Measurements from ENCODE around the gene DPF1. TPM values are rescaled to one million over a fixed set of nuclear protein-coding genes. Genes with fewer than 3 reads are reported as not detected.

The DPF1 gene
- total and polyA plus RNA-seq, 2 donors (not counting 1 experiment from before 2014, with no cell fraction given), result 0.50 to 1.6 TPM

- no peaks in the 10 kb centered on the region for H3K79me2 ChIP-seq (ENCODE audit: control insufficient read depth, insufficient read depth, low read length)
- no peak overlapping the region for H3K4me3 ChIP-seq (replicated peaks in 1 of 4; ENCODE audit: control extremely low read depth in 1 of 4, insufficient read depth in 1 of 4, low read depth in 3 of 4, low read length in 4 of 4)
- H3K4me2 ChIP-seq (ENCODE audit: extremely low read depth, insufficient read depth, low read length), result no peak overlapping the region
- H4K20me1 ChIP-seq (ENCODE audit: control insufficient read depth, extremely low read depth, insufficient read depth, low read length), result no peaks in the 10 kb centered on the region
- H3K27ac ChIP-seq (ENCODE audit: insufficient read depth, low read length), result no peak overlapping the region
- TF ChIP-seq EZH2 (IDR thresholded peaks at IDR 0.05; ENCODE audit: low read length, missing control alignments) (no peak), CTCF (conservative IDR thresholded peaks at IDR 0.05 in 1 of 2, IDR thresholded peaks at IDR 0.05 in 1 of 2; ENCODE audit: low read depth in 1 of 2, low read length in 2 of 2) (no peak)
- H3K9me3 ChIP-seq (ENCODE audit: control insufficient read depth, insufficient read depth, low read depth, low read length), result no peaks in the 10 kb centered on the region
- no peaks in the 10 kb centered on the region for H3K36me3 ChIP-seq (ENCODE audit: control insufficient read depth, insufficient read depth, low read length)
- no peak overlapping the region for H3K9ac ChIP-seq (ENCODE audit: insufficient read depth, low read length)
- peaks cover 17% of the 10 kb centered on the region for H3K4me1 ChIP-seq (ENCODE audit: control insufficient read depth, extremely low read depth, insufficient read depth, low read length)
- no peak for DNase-seq (ENCODE audit: low read depth in 2 of 2)
- no peaks in the 10 kb centered on the region for H3K27me3 ChIP-seq (ENCODE audit: control insufficient read depth, insufficient read depth, low read length)
- no peak overlapping the region for H2AFZ ChIP-seq (ENCODE audit: low read length)
Measured at GRCh38 chr19:38265921-38266429, 42.0 kb upstream of the DPF1 start.

GRCh38 chr19:38265213-38265861 is 41.3 kb upstream of the DPF1 start:
- no peak overlapping the region for H3K4me2 ChIP-seq (ENCODE audit: extremely low read depth, insufficient read depth, low read length)
- no peak overlapping the region for H3K4me3 ChIP-seq (replicated peaks in 1 of 4; ENCODE audit: control extremely low read depth in 1 of 4, insufficient read depth in 1 of 4, low read depth in 3 of 4, low read length in 4 of 4)
- H3K9me3 ChIP-seq (ENCODE audit: control insufficient read depth, insufficient read depth, low read depth, low read length), result no peaks in the 10 kb centered on the region
- H3K36me3 ChIP-seq (ENCODE audit: control insufficient read depth, insufficient read depth, low read length), result no peaks in the 10 kb centered on the region
- no peak overlapping the region for H3K9ac ChIP-seq (ENCODE audit: insufficient read depth, low read length)
- TF ChIP-seq CTCF (conservative IDR thresholded peaks at IDR 0.05 in 1 of 2, IDR thresholded peaks at IDR 0.05 in 1 of 2; ENCODE audit: low read depth in 1 of 2, low read length in 2 of 2), result no peak
- TF ChIP-seq EZH2 (IDR thresholded peaks at IDR 0.05; ENCODE audit: low read length, missing control alignments), result no peak
- H3K4me1 ChIP-seq (ENCODE audit: control insufficient read depth, extremely low read depth, insufficient read depth, low read length), result peaks cover 13% of the 10 kb centered on the region
- no peaks in the 10 kb centered on the region for H4K20me1 ChIP-seq (ENCODE audit: control insufficient read depth, extremely low read depth, insufficient read depth, low read length)
- H3K27ac ChIP-seq (ENCODE audit: insufficient read depth, low read length), result no peak overlapping the region
- DNase-seq (ENCODE audit: low read depth in 2 of 2), result peak in 1 of 2 donors; percentile 33
- H3K79me2 ChIP-seq (ENCODE audit: control insufficient read depth, insufficient read depth, low read length), result no peaks in the 10 kb centered on the region
- no peak overlapping the region for H2AFZ ChIP-seq (ENCODE audit: low read length)
- H3K27me3 ChIP-seq (ENCODE audit: control insufficient read depth, insufficient read depth, low read length), result no peaks in the 10 kb centered on the region

GRCh38 chr19:38264486-38265212 is 40.6 kb upstream of the DPF1 start, which contains the start of gene SPINT2:
SPINT2 (plus strand) TSS chr19:38264573; CDS start chr19:38264893, 320 bp downstream.
- H3K4me2 ChIP-seq (ENCODE audit: extremely low read depth, insufficient read depth, low read length), result peak within 1 kb of the TSS; percentile 90
- H3K79me2 ChIP-seq (ENCODE audit: control insufficient read depth, insufficient read depth, low read length), result no peaks in the 10 kb centered on the region
- H3K27ac ChIP-seq (ENCODE audit: insufficient read depth, low read length), result no peak within 1 kb of the TSS
- no peaks in the 10 kb centered on the region for H3K36me3 ChIP-seq (ENCODE audit: control insufficient read depth, insufficient read depth, low read length)
- H4K20me1 ChIP-seq (ENCODE audit: control insufficient read depth, extremely low read depth, insufficient read depth, low read length), result no peaks in the 10 kb centered on the region
- no peak for DNase-seq (ENCODE audit: low read depth in 2 of 2)
- no peaks in the 10 kb centered on the region for H3K27me3 ChIP-seq (ENCODE audit: control insufficient read depth, insufficient read depth, low read length)
- H3K4me3 ChIP-seq (replicated peaks in 1 of 4; ENCODE audit: control extremely low read depth in 1 of 4, insufficient read depth in 1 of 4, low read depth in 3 of 4, low read length in 4 of 4), result peak within 1 kb of the TSS in 3 of 4 experiments; percentile 21 to 46 (median 26)
- no peak within 1 kb of the TSS for H3K9ac ChIP-seq (ENCODE audit: insufficient read depth, low read length)
- peak within 1 kb of the TSS; percentile 65 for H2AFZ ChIP-seq (ENCODE audit: low read length)
- TF ChIP-seq EZH2 (IDR thresholded peaks at IDR 0.05; ENCODE audit: low read length, missing control alignments) (no peak), CTCF (conservative IDR thresholded peaks at IDR 0.05 in 1 of 2, IDR thresholded peaks at IDR 0.05 in 1 of 2; ENCODE audit: low read depth in 1 of 2, low read length in 2 of 2) (no peak)
- H3K9me3 ChIP-seq (ENCODE audit: control insufficient read depth, insufficient read depth, low read depth, low read length), result no peaks in the 10 kb centered on the region
- peaks cover 8% of the 10 kb centered on the region for H3K4me1 ChIP-seq (ENCODE audit: control insufficient read depth, extremely low read depth, insufficient read depth, low read length)
